SU-DHL-6 (cell line): ENCODE results near the gene PLPP1.

Experiments
- H2AFZ ChIP-seq: fragments of 200-600 bp; sonication (generic); 2 replicates; pipeline ENCODE4 v1.6.1; 2014; ENCODE audit warnings: low read depth, mild to moderate bottlenecking, moderate library complexity, mixed read lengths, antibody characterized with exemption, low read length; ENCODE audit not compliant: severe bottlenecking
- H3F3A ChIP-seq: fragments of 200-600 bp; shearing (Covaris generic); 2 replicates; pipeline ENCODE4 v1.6.0; 2016; ENCODE audit warnings: antibody characterized with exemption, mild to moderate bottlenecking; ENCODE audit not compliant: insufficient read depth
- H3K27ac ChIP-seq: fragments of 200-600 bp; sonication (generic); 2 replicates; pipeline ENCODE4 v1.5.1; 2016; ENCODE audit warnings: low read depth, mild to moderate bottlenecking, low read length, moderate library complexity, mixed read lengths
- H3K27me3 ChIP-seq: fragments of 200-600 bp; sonication (generic), shearing (Covaris generic); 2 replicates; pipeline ENCODE4 v1.6.0; 2014; ENCODE audit warnings: mild to moderate bottlenecking, low read length
- H3K36me3 ChIP-seq: fragments of 200-600 bp; sonication (generic); 2 replicates; pipeline ENCODE4 v1.6.1; 2014; ENCODE audit warnings: mild to moderate bottlenecking, low read length, mixed read lengths
- H3K4me2 ChIP-seq: fragments of 300-600, 200-600 bp; shearing (Covaris generic), sonication (generic); 2 replicates; pipeline ENCODE4 v1.6.0; 2014; ENCODE audit warnings: low read length, low read depth, mild to moderate bottlenecking; ENCODE audit not compliant: poor library complexity, severe bottlenecking
- H3K4me3 ChIP-seq: fragments of 200-600 bp; sonication (generic); 2 replicates; pipeline ENCODE4 v1.5.1; 2014; ENCODE audit warnings: antibody characterized with exemption, low read length, mild to moderate bottlenecking, mixed read lengths; ENCODE audit not compliant: insufficient read depth, poor library complexity, severe bottlenecking
- H3K79me2 ChIP-seq: fragments of 200-600 bp; sonication (generic); 2 replicates; pipeline ENCODE4 v1.6.1; 2014; ENCODE audit warnings: mild to moderate bottlenecking, low read length, moderate library complexity; ENCODE audit not compliant: insufficient read depth
- H3K9ac ChIP-seq: fragments of 200-600 bp; sonication (generic); 2 replicates; pipeline ENCODE4 v1.7.0; 2014; ENCODE audit warnings: mild to moderate bottlenecking, low read length
- H3K9me2 ChIP-seq: fragments of 200-600 bp; sonication (generic); replicated peaks from 2 replicates; pipeline ENCODE4 v1.6.1; 2014; ENCODE audit warnings: low read length; ENCODE audit not compliant: insufficient read depth
- H3K9me3 ChIP-seq: fragments of 200-600 bp; sonication (generic); 2 replicates; pipeline ENCODE4 v1.6.1; 2014; ENCODE audit warnings: low read length, mixed read lengths; ENCODE audit not compliant: insufficient read depth
- H4K20me1 ChIP-seq: fragments of 200-600 bp; sonication (generic); 2 replicates; pipeline ENCODE4 v1.6.1; 2014; ENCODE audit warnings: low read depth, mild to moderate bottlenecking, antibody characterized with exemption, low read length, moderate library complexity, mixed read lengths
- EZH2phosphoT487 ChIP-seq: fragments of 200-600 bp; sonication (generic), shearing (Covaris generic); conservative IDR thresholded peaks from 2 replicates; pipeline ENCODE4 v1.6.1; 2018; ENCODE audit warnings: mild to moderate bottlenecking, antibody characterized with exemption, low read length, moderate library complexity, mixed read lengths
- TF ChIP-seq, protein P1 (sequence below): fragments of 200-600 bp; sonication (generic); IDR thresholded peaks from one replicate; pipeline ENCODE4 v1.5.1; 2017; ENCODE audit warnings: antibody characterized with exemption, mild to moderate bottlenecking, low read length, moderate library complexity; ENCODE audit not compliant: insufficient read depth, poor library complexity, severe bottlenecking

PLPP1 gene

DNA sequence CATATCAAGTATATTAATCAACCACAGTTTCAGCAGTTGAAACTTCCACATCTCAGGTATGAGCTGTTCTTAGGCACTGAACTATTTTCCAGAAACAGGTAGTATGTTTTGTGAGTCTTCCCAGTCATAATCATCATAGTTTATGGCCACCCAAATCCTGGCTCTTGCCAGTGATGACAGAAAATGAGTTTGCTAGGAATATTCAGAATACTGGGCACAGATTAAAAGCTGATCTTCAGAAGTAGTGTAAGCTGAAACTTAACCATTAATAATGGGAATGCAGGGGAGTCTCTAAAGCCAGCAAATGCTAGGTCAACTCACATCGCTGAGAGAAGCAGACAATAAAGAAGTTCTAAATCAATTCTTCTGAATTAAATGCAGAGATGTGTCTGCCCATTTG lies 64.5 kb downstream of the PLPP1 start:
- Histone ChIP-seq H3K9ac (no peak overlapping the region), H3F3A (no peaks in the 10 kb centered on the region), H3K36me3 (no peaks in the 10 kb centered on the region; the same call in 1 of the 2 replicates), H2AFZ (no peak overlapping the region), H3K9me2 (no peaks in the 10 kb centered on the region), H3K79me2 (no peaks in the 10 kb centered on the region; the same call in 1 of the 2 replicates), H3K9me3 (no peaks in the 10 kb centered on the region), H3K4me2 (no peak overlapping the region), H3K27me3 (no peaks in the 10 kb centered on the region), H3K27ac (no peak overlapping the region), H3K4me3 (no peak overlapping the region), H4K20me1 (no peaks in the 10 kb centered on the region)
- TF ChIP-seq, protein P1, sequence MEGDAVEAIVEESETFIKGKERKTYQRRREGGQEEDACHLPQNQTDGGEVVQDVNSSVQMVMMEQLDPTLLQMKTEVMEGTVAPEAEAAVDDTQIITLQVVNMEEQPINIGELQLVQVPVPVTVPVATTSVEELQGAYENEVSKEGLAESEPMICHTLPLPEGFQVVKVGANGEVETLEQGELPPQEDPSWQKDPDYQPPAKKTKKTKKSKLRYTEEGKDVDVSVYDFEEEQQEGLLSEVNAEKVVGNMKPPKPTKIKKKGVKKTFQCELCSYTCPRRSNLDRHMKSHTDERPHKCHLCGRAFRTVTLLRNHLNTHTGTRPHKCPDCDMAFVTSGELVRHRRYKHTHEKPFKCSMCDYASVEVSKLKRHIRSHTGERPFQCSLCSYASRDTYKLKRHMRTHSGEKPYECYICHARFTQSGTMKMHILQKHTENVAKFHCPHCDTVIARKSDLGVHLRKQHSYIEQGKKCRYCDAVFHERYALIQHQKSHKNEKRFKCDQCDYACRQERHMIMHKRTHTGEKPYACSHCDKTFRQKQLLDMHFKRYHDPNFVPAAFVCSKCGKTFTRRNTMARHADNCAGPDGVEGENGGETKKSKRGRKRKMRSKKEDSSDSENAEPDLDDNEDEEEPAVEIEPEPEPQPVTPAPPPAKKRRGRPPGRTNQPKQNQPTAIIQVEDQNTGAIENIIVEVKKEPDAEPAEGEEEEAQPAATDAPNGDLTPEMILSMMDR = no peak
- no peak for TF ChIP-seq EZH2phosphoT487

DNA sequence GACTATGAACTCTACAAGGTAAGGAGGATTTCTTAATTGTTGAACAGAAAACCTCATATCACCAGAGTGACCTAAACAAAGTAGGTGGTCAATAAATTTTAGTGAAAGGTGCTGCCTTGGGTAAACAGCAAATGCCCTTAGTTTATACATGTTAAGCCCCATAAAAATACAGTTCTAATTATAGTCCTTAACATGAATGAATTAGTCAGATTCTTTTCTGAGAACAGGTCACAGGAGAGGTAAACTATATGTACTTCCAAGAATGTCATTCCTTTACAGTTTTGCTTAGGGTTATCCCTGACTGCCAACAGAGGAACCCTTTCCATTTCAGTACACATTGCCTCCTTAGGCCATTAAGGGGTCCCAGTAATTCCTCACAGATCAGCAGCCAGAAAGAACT lies 64.9 kb downstream of the PLPP1 start:
- Histone ChIP-seq H3K9ac (no peak overlapping the region), H3K4me2 (no peak overlapping the region), H3K9me2 (no peaks in the 10 kb centered on the region), H3K79me2 (no peaks in the 10 kb centered on the region; the same call in 1 of the 2 replicates), H3K4me3 (no peak overlapping the region), H4K20me1 (no peaks in the 10 kb centered on the region), H3K36me3 (no peaks in the 10 kb centered on the region; the same call in 1 of the 2 replicates), H2AFZ (no peak overlapping the region), H3F3A (no peaks in the 10 kb centered on the region), H3K9me3 (no peaks in the 10 kb centered on the region), H3K27ac (no peak overlapping the region), H3K27me3 (no peaks in the 10 kb centered on the region)
- TF ChIP-seq EZH2phosphoT487 = no peak
- TF ChIP-seq, protein P1 = no peak

- no peaks in the 10 kb centered on the region for H3K9me2 ChIP-seq
- no peaks in the 10 kb centered on the region for H3F3A ChIP-seq
- TF ChIP-seq EZH2phosphoT487 = no peak
- TF ChIP-seq, protein P1 = no peak
- no peak overlapping the region for H3K9ac ChIP-seq
- no peaks in the 10 kb centered on the region for H4K20me1 ChIP-seq
- no peaks in the 10 kb centered on the region for H3K9me3 ChIP-seq
- no peaks in the 10 kb centered on the region for H3K27me3 ChIP-seq
- H3K4me2 ChIP-seq = no peak overlapping the region
- no peak overlapping the region for H3K27ac ChIP-seq
- no peaks in the 10 kb centered on the region; the same call in 1 of the 2 replicates for H3K79me2 ChIP-seq
- H2AFZ ChIP-seq = no peak overlapping the region
- H3K36me3 ChIP-seq = no peaks in the 10 kb centered on the region; the same call in 1 of the 2 replicates
- H3K4me3 ChIP-seq = no peak overlapping the region
Measured at GRCh38 chr5:55467862-55468551, 66.8 kb downstream of the PLPP1 start.
